Gastroesophageal sphincter (tissue), 4 donors: ENCODE data around the gene RALA. TPM values are rescaled to one million over a fixed set of nuclear protein-coding genes. Genes with fewer than 3 reads are reported as not detected.

Source experiments
- ATAC-seq: fragments of 150-250 bp; one replicate; pipeline ENCODE4 v1.9.1; 2016; ENCODE audit warnings: mild to moderate bottlenecking, moderate library complexity
- H3K27ac ChIP-seq, 4 donors: fragments of 200-600 bp; sonication (generic) in 3 of 4; 1 replicate in 3 of 4; 2 replicates in 1 of 4; pipeline ENCODE4 v1.5.1; 2016 to 2019
- H3K27me3 ChIP-seq: fragments of 200-600 bp; sonication (generic); one replicate; pipeline ENCODE4 v1.5.1; 2019
- H3K36me3 ChIP-seq, 2 donors: fragments of 200-600 bp; sonication (generic); one replicate each; pipeline ENCODE4 v1.5.1; 2019; ENCODE audit warnings: control low read depth in 1 of 2
- H3K4me1 ChIP-seq, 3 donors: fragments of 200-600 bp; sonication (generic); 1 replicate in 2 of 3; 2 replicates in 1 of 3; pipeline ENCODE4 v1.5.1; 2016 to 2019; ENCODE audit warnings: control low read depth in 2 of 3
- H3K4me3 ChIP-seq, 2 donors: fragments of 200-600 bp; sonication (generic); one replicate each; pipeline ENCODE4 v1.5.1; 2019; ENCODE audit warnings: mild to moderate bottlenecking in 1 of 2, moderate library complexity in 1 of 2
- H3K9me3 ChIP-seq, 3 donors: fragments of 200-600 bp; sonication (generic); one replicate each; pipeline ENCODE4 v1.5.1; 2017 to 2019; ENCODE audit warnings: control low read depth in 2 of 3
- CTCF ChIP-seq, 4 experiments: fragments of 200-600 bp in 2 of 4; fragments of 450-650 bp in 2 of 4; sonication (generic) in 1 of 4; IDR thresholded peaks; one replicate each; pipeline ENCODE4 v1.5.1; 2017 to 2019; ENCODE audit warnings: antibody characterized with exemption in 4 of 4, mild to moderate bottlenecking in 2 of 4, moderate library complexity in 2 of 4
- EP300 ChIP-seq: sonication (generic); formaldehyde crosslinking; IDR thresholded peaks from one replicate; pipeline ENCODE4 v1.6.1; 2017; ENCODE audit warnings: antibody characterized with exemption, mild to moderate bottlenecking
- POLR2A ChIP-seq, 2 donors: fragments of 450-650 bp; IDR thresholded peaks; one replicate each; pipeline ENCODE4 v1.6.1; 2017; ENCODE audit warnings: antibody characterized with exemption in 2 of 2, mild to moderate bottlenecking in 2 of 2, moderate library complexity in 1 of 2
- POLR2AphosphoS5 ChIP-seq: sonication (generic); formaldehyde crosslinking; IDR thresholded peaks from one replicate; pipeline ENCODE4 v1.6.1; 2017; ENCODE audit warnings: antibody characterized with exemption
- WGBS, 2 donors: methylation state at CpG; one replicate each; pipeline ENCODE4 v1.1.5; 2018; ENCODE audit warnings: low coverage in 1 of 2; 5-methylcytosine and 5-hydroxymethylcytosine counted together
- total RNA-seq, 4 donors: library from RNA; depleted of rRNA; stranded (reverse); fragments of >200 nt; gene quantifications; one replicate each; pipeline ENCODE4 v1.1.0, GENCODE V29; 2016

Gene RALA
- total RNA-seq, 4 donors from 2014 or later = 16.6 to 30.7 (median 21.0) TPM

- Histone ChIP-seq H3K27me3 (no peaks in the 10 kb centered on the region), H3K4me3 (peak overlapping the region; percentile 33 to 65), H3K4me1 (peaks cover 0 to 34% (median 12%) of the 10 kb centered on the region in 3 donors), H3K27ac (peak overlapping the region in 3 of 4 donors; percentile 79 to 81 (median 79)), H3K9me3 (no peaks in the 10 kb centered on the region), H3K36me3 (no peaks in the 10 kb centered on the region)
- no peak for ATAC-seq
- WGBS, 2 donors = 15 to 23% methylated on average over 6 to 8 of the region's 8 CpGs
- no peak for TF ChIP-seq CTCF (IDR thresholded peaks at IDR 0.05)
Measured at GRCh38 chr7:39733881-39734632, 110.7 kb downstream of the RALA start.

- Histone ChIP-seq H3K36me3 (no peaks in the 10 kb centered on the region), H3K4me1 (peaks cover 0 to 34% (median 12%) of the 10 kb centered on the region in 3 donors), H3K9me3 (no peaks in the 10 kb centered on the region), H3K27ac (no peak overlapping the region), H3K27me3 (no peaks in the 10 kb centered on the region), H3K4me3 (peak overlapping the region in 1 of 2 donors; percentile 65)
- TF ChIP-seq CTCF (IDR thresholded peaks at IDR 0.05) (no peak), EP300 (no peak), POLR2AphosphoS5 (no peak), POLR2A (IDR thresholded peaks at IDR 0.05) (no peak)
- 62 to 63% methylated on average over 1 to 2 of the region's 2 CpGs for WGBS, 2 donors
- ATAC-seq = no peak
Measured at GRCh38 chr7:39734633-39735004, 111.2 kb downstream of the RALA start.

- no peaks in the 10 kb centered on the region for H3K27me3 ChIP-seq
- H3K4me1 ChIP-seq = peaks cover 0 to 34% (median 12%) of the 10 kb centered on the region in 3 donors
- no peaks in the 10 kb centered on the region for H3K9me3 ChIP-seq
- no peak overlapping the region for H3K27ac ChIP-seq
- H3K36me3 ChIP-seq = no peaks in the 10 kb centered on the region
- WGBS, 2 donors = 70 to 100% methylated on average over 2 to 4 of the region's 4 CpGs
- ATAC-seq = no peak
- TF ChIP-seq EP300 = no peak
- no peak for TF ChIP-seq POLR2A (IDR thresholded peaks at IDR 0.05)
- no peak for TF ChIP-seq CTCF (IDR thresholded peaks at IDR 0.05)
- TF ChIP-seq POLR2AphosphoS5 = no peak
- no peak overlapping the region for H3K4me3 ChIP-seq
Measured at GRCh38 chr7:39735903-39736302, 112.5 kb downstream of the RALA start.

GRCh38 chr7:39741942-39742623 lies 118.7 kb downstream of the RALA start:
- H3K4me1 ChIP-seq = no peaks in the 10 kb centered on the region
- H3K9me3 ChIP-seq = no peaks in the 10 kb centered on the region
- H3K36me3 ChIP-seq = peaks cover 0 to 7% of the 10 kb centered on the region in 2 donors
- H3K4me3 ChIP-seq = no peak overlapping the region
- no peak overlapping the region for H3K27ac ChIP-seq
- no peak for ATAC-seq
- no peaks in the 10 kb centered on the region for H3K27me3 ChIP-seq
- TF ChIP-seq POLR2A (IDR thresholded peaks at IDR 0.05) (no peak), CTCF (IDR thresholded peaks at IDR 0.05) (no peak), EP300 (no peak), POLR2AphosphoS5 (no peak)
- WGBS, 2 donors = 82 to 94% methylated on average over 5 to 12 of the region's 13 CpGs

- Histone ChIP-seq H3K9me3 (no peaks in the 10 kb centered on the region), H3K36me3 (peaks cover 0 to 7% of the 10 kb centered on the region in 2 donors), H3K27me3 (no peaks in the 10 kb centered on the region), H3K4me3 (no peak overlapping the region), H3K27ac (no peak overlapping the region), H3K4me1 (no peaks in the 10 kb centered on the region)
- ATAC-seq = no peak
- 80 to 83% methylated on average over 1 of the region's 2 CpGs for WGBS, 2 donors
- TF ChIP-seq CTCF (IDR thresholded peaks at IDR 0.05) = no peak
- TF ChIP-seq POLR2AphosphoS5 = no peak
- no peak for TF ChIP-seq EP300
- TF ChIP-seq POLR2A (IDR thresholded peaks at IDR 0.05) = no peak
Measured at GRCh38 chr7:39744620-39745019, 121.2 kb downstream of the RALA start.
